ENCODE results near the gene GLT6D1. TPM values are rescaled to one million over a fixed set of nuclear protein-coding genes. Genes with fewer than 3 reads are reported as not detected.

Gene GLT6D1
- total and polyA plus RNA-seq, 7 donors, result not detected

- Histone ChIP-seq H3K4me1 (no peaks in the 10 kb centered on the region), H3K27me3 (peaks cover 0 to 11% (median 3%) of the 10 kb centered on the region in 3 donors), H3K36me3 (no peaks in the 10 kb centered on the region), H3K4me3 (no peak overlapping the region), H3K27ac (no peak overlapping the region), H3K9me3 (peaks cover 0 to 2% (median 0%) of the 10 kb centered on the region in 4 donors)
- intact Hi-C loops (cut with DNase I), result no loop called here
- TF ChIP-seq EP300 (IDR thresholded peaks at IDR 0.05) (no peak), POLR2AphosphoS5 (IDR thresholded peaks at IDR 0.05) (no peak), CTCF (IDR thresholded peaks at IDR 0.05) (no peak), POLR2A (IDR thresholded peaks at IDR 0.05) (no peak)
- peak; percentile 44 for DNase-seq
- 67 to 73% methylated on average over 15 of the region's 15 CpGs for WGBS, 2 donors
Observed at GRCh38 chr9:135589596-135590485, 49.5 kb downstream of the GLT6D1 start.

GRCh38 chr9:135588886-135589595, 50.3 kb downstream of the GLT6D1 start:
- 71 to 82% methylated on average over 20 of the region's 20 CpGs for WGBS, 2 donors
- no peaks in the 10 kb centered on the region for H3K36me3 ChIP-seq
- peaks cover 0 to 11% (median 9%) of the 10 kb centered on the region in 3 donors for H3K27me3 ChIP-seq
- peak; percentile 55 for DNase-seq
- no peak overlapping the region for H3K27ac ChIP-seq
- no peak overlapping the region for H3K4me3 ChIP-seq
- intact Hi-C loops (cut with DNase I), result no loop called here
- no peaks in the 10 kb centered on the region for H3K9me3 ChIP-seq
- H3K4me1 ChIP-seq, result no peaks in the 10 kb centered on the region
- no peak for TF ChIP-seq EP300 (IDR thresholded peaks at IDR 0.05)
- TF ChIP-seq POLR2A (IDR thresholded peaks at IDR 0.05), result no peak
- TF ChIP-seq CTCF (IDR thresholded peaks at IDR 0.05), result no peak
- no peak for TF ChIP-seq POLR2AphosphoS5 (IDR thresholded peaks at IDR 0.05)

- Histone ChIP-seq H3K4me3 (no peak overlapping the region), H3K27ac (no peak overlapping the region), H3K36me3 (no peaks in the 10 kb centered on the region), H3K9me3 (no peaks in the 10 kb centered on the region), H3K27me3 (peaks cover 0 to 15% (median 11%) of the 10 kb centered on the region in 3 donors), H3K4me1 (no peaks in the 10 kb centered on the region)
- intact Hi-C loops (cut with DNase I), result no loop called here
- WGBS, 2 donors, result 91% methylated on average over 9 of the region's 9 CpGs
- DNase-seq, result peak; percentile 59
- no peak for TF ChIP-seq POLR2AphosphoS5 (IDR thresholded peaks at IDR 0.05)
- no peak for TF ChIP-seq EP300 (IDR thresholded peaks at IDR 0.05)
- TF ChIP-seq CTCF (IDR thresholded peaks at IDR 0.05), result no peak
- TF ChIP-seq POLR2A (IDR thresholded peaks at IDR 0.05), result no peak
Observed at GRCh38 chr9:135588371-135588770, 51.0 kb downstream of the GLT6D1 start.

- intact Hi-C loops (cut with DNase I), result no loop called here
- H3K27me3 ChIP-seq, result peaks cover 0 to 17% (median 11%) of the 10 kb centered on the region in 3 donors
- no peak for TF ChIP-seq CTCF (IDR thresholded peaks at IDR 0.05)
- no peak for TF ChIP-seq EP300 (IDR thresholded peaks at IDR 0.05)
- TF ChIP-seq POLR2A (IDR thresholded peaks at IDR 0.05), result no peak
- no peak for TF ChIP-seq POLR2AphosphoS5 (IDR thresholded peaks at IDR 0.05)
- no peak for DNase-seq
- no peaks in the 10 kb centered on the region for H3K36me3 ChIP-seq
- no peak overlapping the region for H3K4me3 ChIP-seq
- H3K9me3 ChIP-seq, result no peaks in the 10 kb centered on the region
- no peak overlapping the region for H3K27ac ChIP-seq
- WGBS, 2 donors, result no CpG with 5 or more reads among the region's 7 CpGs
- no peaks in the 10 kb centered on the region for H3K4me1 ChIP-seq
Observed at GRCh38 chr9:135587658-135588057, 51.7 kb downstream of the GLT6D1 start.

All from sigmoid colon (tissue), 7 donors.